ENCODE results near the gene APBA2. TPM values are rescaled to one million over a fixed set of nuclear protein-coding genes. Genes with fewer than 3 reads are reported as not detected.

The APBA2 gene
- total RNA-seq, 1 donor from 2014 or later, result 51.4 TPM

DNA sequence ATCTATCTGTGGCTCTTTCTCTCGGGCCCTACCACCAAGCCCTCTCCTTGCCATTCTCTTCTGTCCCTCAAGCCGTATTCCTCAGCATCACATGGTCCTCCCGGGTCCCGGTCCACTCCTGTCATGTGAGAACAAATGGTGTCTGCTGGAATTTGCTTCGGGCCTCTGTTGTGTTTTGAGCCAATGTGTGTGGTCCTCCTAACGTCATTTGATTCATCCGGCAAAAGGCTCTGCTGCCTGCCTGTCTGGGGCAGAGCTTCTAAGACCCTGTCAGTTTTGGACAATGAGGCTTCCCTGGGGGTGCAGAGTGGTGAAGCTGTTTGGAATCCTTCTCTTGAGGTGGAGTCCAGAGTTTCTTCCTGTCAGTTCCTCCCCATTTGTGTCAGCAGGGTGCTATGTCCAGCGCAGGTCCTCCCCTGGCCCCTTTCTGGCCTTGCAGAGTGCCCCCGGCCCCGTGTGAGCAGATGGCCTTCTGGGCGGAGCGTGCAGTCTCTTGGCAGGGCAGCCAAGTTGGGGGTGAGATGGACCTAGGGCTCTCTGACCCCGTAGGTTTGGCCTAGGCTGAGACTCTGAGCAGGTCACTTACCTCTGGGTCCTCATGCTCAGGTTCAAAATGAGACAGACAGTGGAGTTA is 93.6 kb downstream of the APBA2 start:
- H3K36me3 ChIP-seq (ENCODE audit: control insufficient read depth, insufficient read depth, low read length), result no peaks in the 10 kb centered on the region
- no peak overlapping the region for H3K4me3 ChIP-seq (ENCODE audit: low read depth, low read length)
- TF ChIP-seq, protein P1, sequence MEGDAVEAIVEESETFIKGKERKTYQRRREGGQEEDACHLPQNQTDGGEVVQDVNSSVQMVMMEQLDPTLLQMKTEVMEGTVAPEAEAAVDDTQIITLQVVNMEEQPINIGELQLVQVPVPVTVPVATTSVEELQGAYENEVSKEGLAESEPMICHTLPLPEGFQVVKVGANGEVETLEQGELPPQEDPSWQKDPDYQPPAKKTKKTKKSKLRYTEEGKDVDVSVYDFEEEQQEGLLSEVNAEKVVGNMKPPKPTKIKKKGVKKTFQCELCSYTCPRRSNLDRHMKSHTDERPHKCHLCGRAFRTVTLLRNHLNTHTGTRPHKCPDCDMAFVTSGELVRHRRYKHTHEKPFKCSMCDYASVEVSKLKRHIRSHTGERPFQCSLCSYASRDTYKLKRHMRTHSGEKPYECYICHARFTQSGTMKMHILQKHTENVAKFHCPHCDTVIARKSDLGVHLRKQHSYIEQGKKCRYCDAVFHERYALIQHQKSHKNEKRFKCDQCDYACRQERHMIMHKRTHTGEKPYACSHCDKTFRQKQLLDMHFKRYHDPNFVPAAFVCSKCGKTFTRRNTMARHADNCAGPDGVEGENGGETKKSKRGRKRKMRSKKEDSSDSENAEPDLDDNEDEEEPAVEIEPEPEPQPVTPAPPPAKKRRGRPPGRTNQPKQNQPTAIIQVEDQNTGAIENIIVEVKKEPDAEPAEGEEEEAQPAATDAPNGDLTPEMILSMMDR (IDR thresholded peaks at IDR 0.05; ENCODE audit: insufficient read depth, low read length, poor library complexity, severe bottlenecking), result no peak
- no peak for DNase-seq (ENCODE audit: low read depth)
- H3K27me3 ChIP-seq (ENCODE audit: control insufficient read depth, insufficient read depth, low read length), result no peaks in the 10 kb centered on the region

DNA sequence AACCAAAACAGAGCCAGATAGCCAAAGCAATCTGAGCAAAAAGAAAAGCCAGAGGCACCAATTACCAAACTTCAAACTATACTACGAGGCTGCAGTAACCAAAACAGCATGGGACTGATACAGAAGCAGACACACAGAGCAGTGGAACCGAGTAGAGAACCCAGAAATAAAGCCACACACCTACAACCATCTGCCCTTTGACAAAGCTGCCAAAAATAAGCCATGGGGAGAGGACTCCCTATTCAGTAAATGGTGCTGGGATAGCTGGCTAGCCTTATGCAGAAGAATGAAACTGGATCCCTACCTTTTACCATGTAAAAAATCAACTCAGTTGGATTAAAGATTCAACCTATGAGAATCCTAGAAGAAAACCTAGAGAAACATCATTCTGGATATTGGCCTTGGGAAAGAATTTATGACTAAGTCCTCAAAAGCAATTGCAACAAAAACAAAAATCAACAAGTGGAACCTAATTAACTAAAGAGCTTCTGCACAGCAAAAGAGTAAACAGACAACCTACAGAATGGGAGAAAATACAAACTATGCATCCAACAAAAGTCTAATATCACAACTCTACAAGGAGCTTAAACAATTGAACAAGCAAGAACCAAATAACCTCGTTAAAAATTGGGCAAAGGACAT is 95.1 kb downstream of the APBA2 start:
- DNase-seq (ENCODE audit: low read depth), result no peak
- H3K36me3 ChIP-seq (ENCODE audit: control insufficient read depth, insufficient read depth, low read length), result no peaks in the 10 kb centered on the region
- TF ChIP-seq, protein P1 (IDR thresholded peaks at IDR 0.05; ENCODE audit: insufficient read depth, low read length, poor library complexity, severe bottlenecking), result no peak
- no peaks in the 10 kb centered on the region for H3K27me3 ChIP-seq (ENCODE audit: control insufficient read depth, insufficient read depth, low read length)
- H3K4me3 ChIP-seq (ENCODE audit: low read depth, low read length), result no peak overlapping the region

DNA sequence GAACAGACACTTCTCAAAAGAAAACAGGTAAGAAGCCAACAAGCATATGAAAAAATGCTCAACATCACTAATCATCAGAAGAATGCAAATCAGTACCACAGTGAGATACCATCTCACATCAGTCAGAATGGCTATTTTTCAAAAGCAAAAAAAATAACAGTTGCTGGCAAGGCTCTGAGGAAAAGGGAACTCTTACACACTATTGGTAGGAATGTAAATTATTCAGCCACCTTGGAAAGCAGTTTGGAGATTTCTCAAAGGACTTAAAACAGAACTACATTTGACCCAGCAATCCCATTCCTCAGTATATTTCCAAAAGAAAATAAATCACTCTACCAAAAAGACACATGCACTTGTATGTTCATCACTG is 95.6 kb downstream of the APBA2 start:
- no peak for DNase-seq (ENCODE audit: low read depth)
- TF ChIP-seq, protein P1 (IDR thresholded peaks at IDR 0.05; ENCODE audit: insufficient read depth, low read length, poor library complexity, severe bottlenecking), result no peak

DNA sequence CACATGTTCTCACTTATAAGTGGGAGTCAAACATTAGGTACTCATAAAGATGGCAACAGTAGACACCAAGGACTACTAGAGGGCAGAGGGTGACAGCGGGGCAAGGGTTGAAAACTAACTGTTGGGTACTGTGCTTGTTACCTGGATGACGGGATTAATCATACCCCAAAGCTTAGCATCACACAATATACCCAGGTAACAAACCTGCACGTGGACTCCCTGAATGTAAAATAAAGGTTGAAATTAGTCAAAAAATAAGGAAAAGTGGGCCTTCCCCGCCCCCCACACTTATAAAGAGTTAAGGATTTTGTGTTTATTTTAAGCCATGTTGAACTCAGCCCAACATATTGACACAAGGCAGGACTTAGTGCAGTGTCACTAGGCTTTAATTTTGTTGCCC is 96.1 kb downstream of the APBA2 start:
- no peak for DNase-seq (ENCODE audit: low read depth)
- TF ChIP-seq, protein P1 (IDR thresholded peaks at IDR 0.05; ENCODE audit: insufficient read depth, low read length, poor library complexity, severe bottlenecking), result no peak
- H3K4me3 ChIP-seq (ENCODE audit: low read depth, low read length), result no peak overlapping the region
- H3K27me3 ChIP-seq (ENCODE audit: control insufficient read depth, insufficient read depth, low read length), result no peaks in the 10 kb centered on the region
- H3K36me3 ChIP-seq (ENCODE audit: control insufficient read depth, insufficient read depth, low read length), result no peaks in the 10 kb centered on the region

More for the DNA sequence above, 95.6 kb downstream of the APBA2 start:
- H3K27me3 ChIP-seq (ENCODE audit: control insufficient read depth, insufficient read depth, low read length), result no peaks in the 10 kb centered on the region
- no peak overlapping the region for H3K4me3 ChIP-seq (ENCODE audit: low read depth, low read length)
- no peaks in the 10 kb centered on the region for H3K36me3 ChIP-seq (ENCODE audit: control insufficient read depth, insufficient read depth, low read length)

DNA sequence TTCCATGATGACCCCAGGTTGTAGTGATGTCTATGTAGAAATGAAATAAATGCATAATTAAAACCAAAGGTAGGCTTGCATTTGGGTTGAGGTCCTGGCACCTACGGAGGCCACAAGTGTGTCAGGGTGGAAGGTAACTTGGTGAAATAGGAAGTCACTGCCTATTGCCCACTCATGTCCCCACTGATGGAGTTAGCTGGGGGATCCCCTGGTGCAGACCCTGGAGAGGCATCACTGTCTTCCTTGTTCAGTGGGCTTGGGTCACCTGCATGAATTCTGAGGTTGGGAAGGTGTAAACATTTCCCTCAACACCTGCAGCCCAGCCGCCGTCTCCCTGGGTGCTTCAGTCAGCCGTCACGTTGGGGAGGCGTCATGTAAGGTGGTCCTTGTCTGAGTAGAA is 97.1 kb downstream of the APBA2 start:
- DNase-seq (ENCODE audit: low read depth), result no peak
- TF ChIP-seq, protein P1 (IDR thresholded peaks at IDR 0.05; ENCODE audit: insufficient read depth, low read length, poor library complexity, severe bottlenecking), result no peak

More for the DNA sequence above, 97.1 kb downstream of the APBA2 start:
- Histone ChIP-seq H3K27me3 (ENCODE audit: control insufficient read depth, insufficient read depth, low read length) (no peaks in the 10 kb centered on the region), H3K4me3 (ENCODE audit: low read depth, low read length) (no peak overlapping the region), H3K36me3 (ENCODE audit: control insufficient read depth, insufficient read depth, low read length) (no peaks in the 10 kb centered on the region)
